Measurements from ENCODE around the gene DLG1.

GRCh38 chr3:197292083-197292646, 6.2 kb downstream of the DLG1 start:
- TF ChIP-seq, protein P1, sequence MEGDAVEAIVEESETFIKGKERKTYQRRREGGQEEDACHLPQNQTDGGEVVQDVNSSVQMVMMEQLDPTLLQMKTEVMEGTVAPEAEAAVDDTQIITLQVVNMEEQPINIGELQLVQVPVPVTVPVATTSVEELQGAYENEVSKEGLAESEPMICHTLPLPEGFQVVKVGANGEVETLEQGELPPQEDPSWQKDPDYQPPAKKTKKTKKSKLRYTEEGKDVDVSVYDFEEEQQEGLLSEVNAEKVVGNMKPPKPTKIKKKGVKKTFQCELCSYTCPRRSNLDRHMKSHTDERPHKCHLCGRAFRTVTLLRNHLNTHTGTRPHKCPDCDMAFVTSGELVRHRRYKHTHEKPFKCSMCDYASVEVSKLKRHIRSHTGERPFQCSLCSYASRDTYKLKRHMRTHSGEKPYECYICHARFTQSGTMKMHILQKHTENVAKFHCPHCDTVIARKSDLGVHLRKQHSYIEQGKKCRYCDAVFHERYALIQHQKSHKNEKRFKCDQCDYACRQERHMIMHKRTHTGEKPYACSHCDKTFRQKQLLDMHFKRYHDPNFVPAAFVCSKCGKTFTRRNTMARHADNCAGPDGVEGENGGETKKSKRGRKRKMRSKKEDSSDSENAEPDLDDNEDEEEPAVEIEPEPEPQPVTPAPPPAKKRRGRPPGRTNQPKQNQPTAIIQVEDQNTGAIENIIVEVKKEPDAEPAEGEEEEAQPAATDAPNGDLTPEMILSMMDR (IDR thresholded peaks at IDR 0.05): no peak
- no peak for TF ChIP-seq POLR2A (IDR thresholded peaks at IDR 0.05)
